Raji (cell line): Measurements from ENCODE around the gene MFAP4.

Source experiments
- POLR2A ChIP-seq: IDR thresholded peaks from 2 replicates; pipeline ENCODE4 v1.6.1; 2011; ENCODE audit warnings: low read depth, low read length, control low read depth; ENCODE audit not compliant: insufficient read depth

Gene MFAP4

GRCh38 chr17:19370493-19370960 is 16.5 kb downstream of the MFAP4 start:
- no peak for TF ChIP-seq POLR2A

GRCh38 chr17:19369846-19370492 is 17.0 kb downstream of the MFAP4 start:
- no peak for TF ChIP-seq POLR2A

- no peak for TF ChIP-seq POLR2A
Observed at GRCh38 chr17:19369107-19369778, 17.7 kb downstream of the MFAP4 start.

GRCh38 chr17:19368229-19368628 is 18.8 kb downstream of the MFAP4 start:
- TF ChIP-seq POLR2A, result no peak

GRCh38 chr17:19366637-19366972 is 20.4 kb downstream of the MFAP4 start:
- no peak for TF ChIP-seq POLR2A

- TF ChIP-seq POLR2A, result no peak
Observed at GRCh38 chr17:19365833-19366636, 21.0 kb downstream of the MFAP4 start.

GRCh38 chr17:19365499-19365817 is 21.5 kb downstream of the MFAP4 start:
- no peak for TF ChIP-seq POLR2A

- TF ChIP-seq POLR2A, result no peak
Observed at GRCh38 chr17:19364699-19365498, 22.1 kb downstream of the MFAP4 start.

- TF ChIP-seq POLR2A, result no peak
Observed at GRCh38 chr17:19363460-19364035, 23.4 kb downstream of the MFAP4 start.

GRCh38 chr17:19363114-19363438 is 23.9 kb downstream of the MFAP4 start:
- TF ChIP-seq POLR2A, result no peak

GRCh38 chr17:19362277-19363113 is 24.5 kb downstream of the MFAP4 start, which contains the start of gene B9D1:
Gene B9D1, minus strand, starts transcription at chr17:19362723. Its CDS starts 154 bp downstream, at chr17:19362569.
- peak; percentile 60 for TF ChIP-seq POLR2A

- no peak for TF ChIP-seq POLR2A
Observed at GRCh38 chr17:19361944-19362276, 25.1 kb downstream of the MFAP4 start.

GRCh38 chr17:19361326-19361725 is 25.7 kb downstream of the MFAP4 start:
- TF ChIP-seq POLR2A, result no peak

- TF ChIP-seq POLR2A, result no peak
Observed at GRCh38 chr17:19360772-19361171, 26.2 kb downstream of the MFAP4 start.
